Colonic mucosa (tissue), 4 donors: ENCODE measurements around the gene GRM1. TPM values are rescaled to one million over a fixed set of nuclear protein-coding genes. Genes with fewer than 3 reads are reported as not detected.

Experiments
- DNase-seq: peaks from one replicate; pipeline ENCODE4 v3.0.0-alpha.2; 2020
- H3K27ac ChIP-seq: fragments of 200-600 bp; one replicate; pipeline ENCODE4 v1.8.0; 2021
- H3K27me3 ChIP-seq: fragments of 200-600 bp; one replicate; pipeline ENCODE4 v1.8.0; 2021
- H3K36me3 ChIP-seq: fragments of 200-600 bp; one replicate; pipeline ENCODE4 v1.8.0; 2021
- H3K4me1 ChIP-seq: fragments of 200-600 bp; one replicate; pipeline ENCODE4 v1.8.0; 2021; ENCODE audit warnings: mild to moderate bottlenecking
- H3K4me3 ChIP-seq: fragments of 200-600 bp; one replicate; pipeline ENCODE4 v1.8.0; 2021
- H3K9ac ChIP-seq, 2 donors: one replicate each; pipeline ENCODE4 v1.7.0; 2013; ENCODE audit warnings: control low read depth in 2 of 2, low read depth in 2 of 2, low read length in 2 of 2
- H3K9me3 ChIP-seq: fragments of 200-600 bp; one replicate; pipeline ENCODE4 v1.8.0; 2021
- intact Hi-C: fragments of 100-400 bp; cut with DNase I; formaldehyde crosslinking; loops from one replicate; pipeline ENCODE4 v1.14.1; 2022
- total RNA-seq, 2 donors: library from RNA; stranded (reverse); fragmentation: NEBNext Ultra II Directional in 1 of 2; extraction: Animal tissue kit (Norgen Biotek cat#: 25700) in 1 of 2; gene quantifications; one replicate each; pipeline ENCODE4 v1.2.1, GENCODE V29; 2021
- TF ChIP-seq, protein P1 (sequence below): fragments of 200-600 bp; IDR thresholded peaks from one replicate; pipeline ENCODE4 v1.8.0; 2022; ENCODE audit warnings: antibody characterized with exemption, mild to moderate bottlenecking
- donor health status: healthy.
- donor health status: DM: no; HTN: no; CAD: no.
- donor health status: DM: no; HTN: no; CAD: no.

The GRM1 gene
- total RNA-seq, 2 donors from 2014 or later, result 0.11 TPM; not detected in 1

DNA sequence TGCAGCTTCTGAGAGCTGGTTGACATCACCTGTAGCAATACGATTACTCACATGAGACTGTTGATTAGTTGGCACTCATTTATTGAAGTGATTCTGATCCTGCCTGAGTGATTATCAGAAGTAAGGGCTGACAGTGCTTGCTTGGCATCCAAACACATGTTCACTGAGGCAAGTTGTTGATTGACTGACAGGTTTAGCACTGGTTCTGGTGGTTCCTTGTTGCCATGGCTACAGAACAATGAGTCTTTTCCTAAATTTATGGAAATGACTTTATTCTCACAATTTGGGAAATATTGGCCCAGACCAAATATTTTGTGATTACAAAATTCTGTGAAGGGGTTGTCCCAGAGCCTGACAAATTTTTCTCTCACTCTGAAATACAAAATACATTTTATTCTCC, 368.8 kb downstream of the GRM1 start:
- Histone ChIP-seq H3K27me3 (no peaks in the 10 kb centered on the region), H3K9me3 (no peaks in the 10 kb centered on the region), H3K27ac (no peak overlapping the region), H3K36me3 (no peaks in the 10 kb centered on the region), H3K4me1 (no peaks in the 10 kb centered on the region), H3K4me3 (no peak overlapping the region), H3K9ac (no peak overlapping the region)
- TF ChIP-seq, protein P1, sequence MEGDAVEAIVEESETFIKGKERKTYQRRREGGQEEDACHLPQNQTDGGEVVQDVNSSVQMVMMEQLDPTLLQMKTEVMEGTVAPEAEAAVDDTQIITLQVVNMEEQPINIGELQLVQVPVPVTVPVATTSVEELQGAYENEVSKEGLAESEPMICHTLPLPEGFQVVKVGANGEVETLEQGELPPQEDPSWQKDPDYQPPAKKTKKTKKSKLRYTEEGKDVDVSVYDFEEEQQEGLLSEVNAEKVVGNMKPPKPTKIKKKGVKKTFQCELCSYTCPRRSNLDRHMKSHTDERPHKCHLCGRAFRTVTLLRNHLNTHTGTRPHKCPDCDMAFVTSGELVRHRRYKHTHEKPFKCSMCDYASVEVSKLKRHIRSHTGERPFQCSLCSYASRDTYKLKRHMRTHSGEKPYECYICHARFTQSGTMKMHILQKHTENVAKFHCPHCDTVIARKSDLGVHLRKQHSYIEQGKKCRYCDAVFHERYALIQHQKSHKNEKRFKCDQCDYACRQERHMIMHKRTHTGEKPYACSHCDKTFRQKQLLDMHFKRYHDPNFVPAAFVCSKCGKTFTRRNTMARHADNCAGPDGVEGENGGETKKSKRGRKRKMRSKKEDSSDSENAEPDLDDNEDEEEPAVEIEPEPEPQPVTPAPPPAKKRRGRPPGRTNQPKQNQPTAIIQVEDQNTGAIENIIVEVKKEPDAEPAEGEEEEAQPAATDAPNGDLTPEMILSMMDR, result no peak
- intact Hi-C loops, result no loop called here
- no peak for DNase-seq

GRCh38 chr6:146402476-146402875, 373.6 kb downstream of the GRM1 start:
- H3K4me1 ChIP-seq, result no peaks in the 10 kb centered on the region
- H3K27me3 ChIP-seq, result no peaks in the 10 kb centered on the region
- DNase-seq, result no peak
- no peaks in the 10 kb centered on the region for H3K36me3 ChIP-seq
- no peak overlapping the region for H3K27ac ChIP-seq
- H3K9ac ChIP-seq, result no peak overlapping the region
- H3K4me3 ChIP-seq, result no peak overlapping the region
- TF ChIP-seq, protein P1, result no peak
- intact Hi-C loops, result no loop called here
- no peaks in the 10 kb centered on the region for H3K9me3 ChIP-seq

- Histone ChIP-seq H3K27me3 (no peaks in the 10 kb centered on the region), H3K9ac (no peak overlapping the region), H3K4me3 (no peak overlapping the region), H3K4me1 (no peaks in the 10 kb centered on the region), H3K36me3 (no peaks in the 10 kb centered on the region), H3K27ac (no peak overlapping the region), H3K9me3 (no peaks in the 10 kb centered on the region)
- no peak for DNase-seq
- intact Hi-C loops, result no loop called here
- TF ChIP-seq, protein P1, result no peak
Observed at GRCh38 chr6:146408583-146408982, 379.7 kb downstream of the GRM1 start.

GRCh38 chr6:146410851-146411595, 382.2 kb downstream of the GRM1 start:
- H3K27me3 ChIP-seq, result no peaks in the 10 kb centered on the region
- H3K4me3 ChIP-seq, result no peak overlapping the region
- TF ChIP-seq, protein P1, result no peak
- intact Hi-C loops, result no loop called here
- no peaks in the 10 kb centered on the region for H3K36me3 ChIP-seq
- no peak overlapping the region for H3K27ac ChIP-seq
- H3K9ac ChIP-seq, result no peak overlapping the region
- no peaks in the 10 kb centered on the region for H3K9me3 ChIP-seq
- DNase-seq, result no peak
- H3K4me1 ChIP-seq, result no peaks in the 10 kb centered on the region

DNA sequence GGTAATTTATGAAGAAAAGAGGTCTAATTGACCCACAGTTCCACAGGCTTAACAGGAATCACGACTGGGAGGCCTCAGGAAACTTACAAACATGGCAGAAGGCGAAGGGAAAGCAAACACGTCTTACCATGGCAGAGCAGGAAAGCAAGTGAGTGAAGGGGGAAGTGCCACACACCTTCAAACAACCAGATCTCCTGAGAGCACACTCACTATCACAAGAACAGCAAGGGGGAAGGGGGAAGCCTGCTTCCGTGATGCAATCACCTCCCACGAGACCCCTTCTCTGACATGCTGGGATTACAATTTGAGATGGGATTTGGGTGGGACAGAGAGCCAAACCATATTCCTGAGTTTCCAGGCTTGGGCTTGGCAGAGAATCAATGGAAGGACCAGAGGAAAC, 390.7 kb downstream of the GRM1 start:
- TF ChIP-seq, protein P1, result no peak
- DNase-seq, result no peak
- no peak overlapping the region for H3K9ac ChIP-seq
- H3K27me3 ChIP-seq, result no peaks in the 10 kb centered on the region
- no peaks in the 10 kb centered on the region for H3K9me3 ChIP-seq
- intact Hi-C loops, result no loop called here
- no peaks in the 10 kb centered on the region for H3K4me1 ChIP-seq
- H3K4me3 ChIP-seq, result no peak overlapping the region
- H3K36me3 ChIP-seq, result no peaks in the 10 kb centered on the region
- no peak overlapping the region for H3K27ac ChIP-seq
